HEK293 (cell line): Measurements from ENCODE around the gene MICALL1.

Source experiments
- CTCF ChIP-seq: fragments of 450-650 bp; formaldehyde crosslinking; IDR thresholded peaks from 2 replicates; pipeline ENCODE4 v1.5.1; 2016; ENCODE audit warnings: missing biosample characterization, missing genetic modification characterization
- GLI4 ChIP-seq: fragments of 450-650 bp; formaldehyde crosslinking; IDR thresholded peaks from 2 replicates; pipeline ENCODE4 v1.5.1; 2016; ENCODE audit warnings: missing biosample characterization, missing genetic modification characterization
- MYNN ChIP-seq: fragments of 450-650 bp; formaldehyde crosslinking; IDR thresholded peaks from 2 replicates; pipeline ENCODE4 v1.5.1; 2016; ENCODE audit warnings: missing biosample characterization, missing genetic modification characterization, borderline replicate concordance
- YY1 ChIP-seq: fragments of 450-650 bp; formaldehyde crosslinking; IDR thresholded peaks from 2 replicates; pipeline ENCODE4 v1.5.1; 2018; ENCODE audit warnings: missing biosample characterization, missing genetic modification characterization
- ZBTB1 ChIP-seq: fragments of 450-650 bp; formaldehyde crosslinking; IDR thresholded peaks from 2 replicates; pipeline ENCODE4 v1.5.1; 2016; ENCODE audit warnings: missing biosample characterization, missing genetic modification characterization
- ZBTB17 ChIP-seq: fragments of 450-650 bp; formaldehyde crosslinking; IDR thresholded peaks from 2 replicates; pipeline ENCODE4 v1.5.1; 2016; ENCODE audit warnings: missing biosample characterization, missing genetic modification characterization
- ZIC2 ChIP-seq: fragments of 450-650 bp; formaldehyde crosslinking; IDR thresholded peaks from 2 replicates; pipeline ENCODE4 v1.5.1; 2016; ENCODE audit warnings: missing biosample characterization, missing genetic modification characterization
- ZNF184 ChIP-seq: fragments of 450-650 bp; IDR thresholded peaks from 2 replicates; pipeline ENCODE4 v1.5.1; 2018; ENCODE audit warnings: missing biosample characterization, mild to moderate bottlenecking, missing genetic modification characterization
- ZNF239 ChIP-seq: fragments of 450-650 bp; formaldehyde crosslinking; IDR thresholded peaks from 2 replicates; pipeline ENCODE4 v1.5.1; 2016; ENCODE audit warnings: missing biosample characterization, missing genetic modification characterization
- ZNF24 ChIP-seq: fragments of 450-650 bp; formaldehyde crosslinking; IDR thresholded peaks from 2 replicates; pipeline ENCODE4 v1.5.1; 2016; ENCODE audit warnings: missing biosample characterization, missing genetic modification characterization
- ZNF707 ChIP-seq: fragments of 450-650 bp; formaldehyde crosslinking; IDR thresholded peaks from 2 replicates; pipeline ENCODE4 v1.5.1; 2016; ENCODE audit warnings: missing biosample characterization, missing genetic modification characterization
- ZNF777 ChIP-seq: fragments of 450-650 bp; formaldehyde crosslinking; IDR thresholded peaks from 2 replicates; pipeline ENCODE4 v1.5.1; 2017; ENCODE audit warnings: missing biosample characterization, missing genetic modification characterization, borderline replicate concordance

GRCh38 chr22:37926771-37927636 lies 20.9 kb downstream of the MICALL1 start:
- TF ChIP-seq ZBTB17 (tag by site-specific recombination) (no peak), ZNF184 (tag by site-specific recombination) (no peak), ZIC2 (tag by site-specific recombination) (no peak), ZNF239 (tag by site-specific recombination) (no peak), ZBTB1 (no peak), MYNN (tag by site-specific recombination) (no peak), ZNF777 (tag by site-specific recombination) (no peak), ZNF24 (tag by site-specific recombination) (no peak), GLI4 (tag by site-specific recombination) (no peak), ZNF707 (tag by site-specific recombination) (no peak), CTCF (tag by site-specific recombination) (no peak), YY1 (tag by site-specific recombination) (no peak)
